ENCODE results near the gene WSB1.

Gene WSB1

GRCh38 chr17:27340575-27340974 lies 46.7 kb downstream of the WSB1 start:
- DNase-seq, result no peak

GRCh38 chr17:27341041-27341471 lies 47.1 kb downstream of the WSB1 start:
- no peak for DNase-seq

GRCh38 chr17:27342059-27342458 lies 48.1 kb downstream of the WSB1 start:
- no peak for DNase-seq

- no peak for DNase-seq
These were observed 49.4 kb downstream of the WSB1 start for GRCh38 chr17:27343294-27343693.

- DNase-seq, result no peak
These were observed 50.2 kb downstream of the WSB1 start for GRCh38 chr17:27343977-27344607.

- DNase-seq, result peak; percentile 86
These were observed 51.4 kb downstream of the WSB1 start for GRCh38 chr17:27345141-27345904.

GRCh38 chr17:27346228-27346899 lies 52.5 kb downstream of the WSB1 start:
- no peak for DNase-seq

GRCh38 chr17:27348196-27348595 lies 54.3 kb downstream of the WSB1 start:
- no peak for DNase-seq

GRCh38 chr17:27349540-27350021 lies 55.7 kb downstream of the WSB1 start:
- DNase-seq, result no peak

GRCh38 chr17:27351759-27352158 lies 57.8 kb downstream of the WSB1 start:
- no peak for DNase-seq

GRCh38 chr17:27352448-27353032 lies 58.6 kb downstream of the WSB1 start:
- DNase-seq, result no peak

- no peak for DNase-seq
These were observed 59.1 kb downstream of the WSB1 start for GRCh38 chr17:27353033-27353460.

- peak; percentile 92 for DNase-seq
These were observed 59.6 kb downstream of the WSB1 start for GRCh38 chr17:27353461-27354050.

- DNase-seq, result no peak
These were observed 60.2 kb downstream of the WSB1 start for GRCh38 chr17:27354051-27354490.

GRCh38 chr17:27354491-27355081 lies 60.7 kb downstream of the WSB1 start:
- no peak for DNase-seq

GRCh38 chr17:27355419-27355818 lies 61.5 kb downstream of the WSB1 start:
- DNase-seq, result no peak

GRCh38 chr17:27356091-27356705 lies 62.3 kb downstream of the WSB1 start:
- no peak for DNase-seq

GRCh38 chr17:27357236-27357635 lies 63.3 kb downstream of the WSB1 start:
- no peak for DNase-seq

GRCh38 chr17:27360507-27360906 lies 66.6 kb downstream of the WSB1 start:
- DNase-seq, result no peak

- DNase-seq, result no peak
These were observed 67.8 kb downstream of the WSB1 start for GRCh38 chr17:27361695-27362094.

GRCh38 chr17:27362503-27362902 lies 68.6 kb downstream of the WSB1 start:
- DNase-seq, result no peak

- DNase-seq, result no peak
These were observed 69.0 kb downstream of the WSB1 start for GRCh38 chr17:27362909-27363308.
